GM10266 (cell line): ENCODE results near the gene ANKS3.

Source experiments
- DNase-seq: peaks from one replicate; pipeline ENCODE4 v3.0.0; 2012; ENCODE audit errors: extremely low spot score
- CTCF ChIP-seq: IDR thresholded peaks from 2 replicates; pipeline ENCODE4 v1.5.1; 2012; ENCODE audit warnings: mild to moderate bottlenecking, low read depth; ENCODE audit not compliant: control insufficient read depth, insufficient read depth; ENCODE audit errors: missing control alignments

ANKS3 gene

GRCh38 chr16:4700380-4700996 is 33.6 kb downstream of the ANKS3 start:
- no peak for TF ChIP-seq CTCF
- no peak for DNase-seq

GRCh38 chr16:4699046-4699556 is 35.0 kb downstream of the ANKS3 start:
- DNase-seq, result no peak
- no peak for TF ChIP-seq CTCF

- no peak for TF ChIP-seq CTCF
- no peak for DNase-seq
Observed at GRCh38 chr16:4698321-4699045, 35.6 kb downstream of the ANKS3 start.

GRCh38 chr16:4697848-4698291 is 36.2 kb downstream of the ANKS3 start:
- TF ChIP-seq CTCF, result no peak
- no peak for DNase-seq

GRCh38 chr16:4696905-4697847 is 36.9 kb downstream of the ANKS3 start:
- no peak for DNase-seq
- TF ChIP-seq CTCF, result no peak

- TF ChIP-seq CTCF, result no peak
- no peak for DNase-seq
Observed at GRCh38 chr16:4696172-4696904, 37.7 kb downstream of the ANKS3 start.
